ENCODE data around the gene PPARG.
"Not testable (repeated sequence)": the region's sequence is repeated elsewhere in the genome, so short reads cannot be mapped to it uniquely, and the experiment has no call there.

The PPARG gene

DNA sequence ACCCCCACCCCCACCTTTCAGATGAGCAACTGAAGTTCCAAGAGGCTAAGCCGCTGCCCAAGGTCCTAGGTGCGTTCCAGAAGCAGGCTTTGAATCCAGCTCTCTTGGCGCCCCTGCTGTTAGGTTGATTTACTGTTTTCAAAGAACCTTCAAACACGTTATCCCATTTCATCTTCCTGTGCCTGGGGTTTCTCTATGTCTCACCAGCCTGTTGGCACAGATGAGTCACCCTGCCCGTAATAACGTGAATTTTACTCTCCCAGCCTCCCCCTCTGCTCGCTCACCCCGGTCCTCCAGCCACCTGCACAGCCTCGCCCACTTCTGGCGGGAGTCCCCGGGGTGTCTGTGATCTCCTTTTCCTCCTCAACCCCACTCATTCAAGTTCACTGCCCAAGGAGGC, 182.4 kb downstream of the PPARG start:
- no peak for DNase-seq (ENCODE audit: low read depth)
- Histone ChIP-seq H3K4me1 (ENCODE audit: control insufficient read depth, insufficient read depth, low read length) (peaks cover 18% of the 10 kb centered on the region), H3K9me3 (ENCODE audit: control insufficient read depth, low read length) (no peaks in the 10 kb centered on the region), H3K9ac (ENCODE audit: low read length) (no peak overlapping the region), H3K27me3 (replicated peaks; ENCODE audit: control insufficient read depth, insufficient read depth, low read length) (no peaks in the 10 kb centered on the region), H3K4me3 (ENCODE audit: low read length) (no peak overlapping the region), H3K36me3 (ENCODE audit: control insufficient read depth, insufficient read depth, low read length, severe bottlenecking) (no peaks in the 10 kb centered on the region)

- Histone ChIP-seq H3K9me3 (ENCODE audit: control insufficient read depth, low read length) (no peaks in the 10 kb centered on the region), H3K4me1 (ENCODE audit: control insufficient read depth, insufficient read depth, low read length) (peaks cover 27% of the 10 kb centered on the region), H3K27me3 (replicated peaks; ENCODE audit: control insufficient read depth, insufficient read depth, low read length) (no peaks in the 10 kb centered on the region), H3K4me3 (ENCODE audit: low read length) (no peak overlapping the region), H3K9ac (ENCODE audit: low read length) (no peak overlapping the region), H3K36me3 (ENCODE audit: control insufficient read depth, insufficient read depth, low read length, severe bottlenecking) (no peaks in the 10 kb centered on the region)
- no peak for DNase-seq (ENCODE audit: low read depth)
These were observed 183.2 kb downstream of the PPARG start for GRCh38 chr3:12472000-12472610.

- no peak overlapping the region for H3K9ac ChIP-seq (ENCODE audit: low read length)
- no peaks in the 10 kb centered on the region for H3K27me3 ChIP-seq (replicated peaks; ENCODE audit: control insufficient read depth, insufficient read depth, low read length)
- no peaks in the 10 kb centered on the region for H3K9me3 ChIP-seq (ENCODE audit: control insufficient read depth, low read length)
- no peak overlapping the region for H3K4me3 ChIP-seq (ENCODE audit: low read length)
- DNase-seq (ENCODE audit: low read depth): no peak
- H3K4me1 ChIP-seq (ENCODE audit: control insufficient read depth, insufficient read depth, low read length): peaks cover 29% of the 10 kb centered on the region
- H3K36me3 ChIP-seq (ENCODE audit: control insufficient read depth, insufficient read depth, low read length, severe bottlenecking): no peaks in the 10 kb centered on the region
These were observed 183.9 kb downstream of the PPARG start for GRCh38 chr3:12472796-12473195.

- Histone ChIP-seq H3K9ac (ENCODE audit: low read length) (no peak overlapping the region), H3K4me1 (ENCODE audit: control insufficient read depth, insufficient read depth, low read length) (peaks cover 29% of the 10 kb centered on the region), H3K36me3 (ENCODE audit: control insufficient read depth, insufficient read depth, low read length, severe bottlenecking) (no peaks in the 10 kb centered on the region), H3K9me3 (ENCODE audit: control insufficient read depth, low read length) (no peaks in the 10 kb centered on the region), H3K27me3 (replicated peaks; ENCODE audit: control insufficient read depth, insufficient read depth, low read length) (no peaks in the 10 kb centered on the region), H3K4me3 (ENCODE audit: low read length) (no peak overlapping the region)
- no peak for DNase-seq (ENCODE audit: low read depth)
These were observed 184.6 kb downstream of the PPARG start for GRCh38 chr3:12473511-12473910.

DNA sequence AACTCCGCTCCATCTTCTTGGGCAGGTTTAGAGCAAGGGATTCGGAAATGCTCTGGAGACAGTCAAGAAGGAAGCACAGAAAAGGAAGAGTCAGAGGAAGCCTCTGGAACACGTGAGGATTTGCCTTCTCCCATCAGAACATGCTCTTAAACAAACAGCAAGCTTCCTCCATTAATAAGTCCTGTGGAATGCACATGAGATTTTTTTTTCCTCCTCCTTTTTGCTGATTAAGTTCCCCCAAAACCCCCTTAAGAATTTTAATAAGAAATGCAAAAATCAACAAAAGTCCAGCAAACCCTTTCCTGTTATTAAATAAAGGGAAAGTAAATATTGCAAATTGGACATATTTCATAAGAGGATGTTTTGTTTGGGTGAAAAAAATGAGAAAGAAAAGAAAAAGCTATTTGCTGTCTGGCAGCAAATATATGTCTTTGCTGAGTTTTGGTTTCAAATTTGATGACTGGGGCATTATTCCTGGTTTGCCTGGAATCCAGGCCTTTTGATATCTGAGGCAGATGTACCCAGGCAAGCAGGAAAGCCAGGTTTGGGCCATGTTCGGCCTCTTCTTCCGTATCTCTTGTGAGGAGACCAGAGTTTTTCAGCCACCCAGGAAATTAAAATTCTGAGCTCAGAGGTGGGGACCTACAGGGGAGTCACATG, 187.5 kb downstream of the PPARG start:
- Histone ChIP-seq H3K4me3 (ENCODE audit: low read length) (no peak overlapping the region), H3K27me3 (replicated peaks; ENCODE audit: control insufficient read depth, insufficient read depth, low read length) (no peaks in the 10 kb centered on the region), H3K36me3 (ENCODE audit: control insufficient read depth, insufficient read depth, low read length, severe bottlenecking) (no peaks in the 10 kb centered on the region), H3K9ac (ENCODE audit: low read length) (peak overlapping the region; percentile 62), H3K4me1 (ENCODE audit: control insufficient read depth, insufficient read depth, low read length) (peaks cover 35% of the 10 kb centered on the region), H3K9me3 (ENCODE audit: control insufficient read depth, low read length) (no peaks in the 10 kb centered on the region)
- DNase-seq (ENCODE audit: low read depth): peak; percentile 56

DNA sequence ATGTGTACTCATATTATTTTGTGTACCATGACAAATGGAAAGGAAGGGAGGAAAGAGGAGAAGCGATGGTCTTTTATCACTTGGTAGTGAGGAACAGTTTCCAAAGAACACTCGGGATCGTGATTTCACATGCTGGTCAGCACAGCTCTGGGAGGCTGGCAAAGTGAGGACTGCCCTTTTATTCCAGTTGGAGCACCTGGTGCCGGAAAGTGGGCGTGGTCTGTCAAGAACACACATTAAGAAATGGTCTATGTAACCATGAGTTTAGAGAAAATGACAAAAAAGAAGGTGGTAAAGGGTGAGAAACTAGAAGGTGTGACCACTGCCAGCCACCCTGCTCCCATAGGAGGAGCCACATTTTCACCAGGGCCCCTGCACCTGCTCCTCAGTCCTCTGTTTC, 188.4 kb downstream of the PPARG start:
- no peaks in the 10 kb centered on the region for H3K27me3 ChIP-seq (replicated peaks; ENCODE audit: control insufficient read depth, insufficient read depth, low read length)
- H3K9me3 ChIP-seq (ENCODE audit: control insufficient read depth, low read length): no peaks in the 10 kb centered on the region
- no peak overlapping the region for H3K4me3 ChIP-seq (ENCODE audit: low read length)
- no peaks in the 10 kb centered on the region for H3K36me3 ChIP-seq (ENCODE audit: control insufficient read depth, insufficient read depth, low read length, severe bottlenecking)
- peaks cover 35% of the 10 kb centered on the region for H3K4me1 ChIP-seq (ENCODE audit: control insufficient read depth, insufficient read depth, low read length)
- no peak overlapping the region for H3K9ac ChIP-seq (ENCODE audit: low read length)
- DNase-seq (ENCODE audit: low read depth): no peak

DNA sequence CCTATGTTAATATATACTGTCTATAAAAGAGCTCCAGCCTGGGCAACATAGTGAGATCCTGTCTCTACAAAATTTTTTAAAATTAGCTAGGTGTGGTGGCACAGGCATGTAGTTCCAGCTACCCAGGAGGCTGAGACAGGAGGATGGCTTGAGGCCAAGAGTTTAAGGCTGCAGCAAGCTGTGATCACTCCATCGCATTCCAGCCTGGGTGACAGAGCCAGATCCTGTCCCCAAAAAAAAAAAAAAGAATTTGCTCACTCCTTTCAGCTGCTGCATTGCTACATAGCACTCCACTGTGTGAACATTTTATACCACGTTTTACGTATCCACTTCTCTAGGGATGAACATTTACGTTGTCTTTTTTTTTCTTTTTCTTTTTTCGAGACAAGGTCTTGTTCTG, 189.5 kb downstream of the PPARG start:
- Histone ChIP-seq H3K9ac (ENCODE audit: low read length) (peak overlapping the region; percentile 13), H3K27me3 (replicated peaks; ENCODE audit: control insufficient read depth, insufficient read depth, low read length) (no peaks in the 10 kb centered on the region), H3K4me1 (ENCODE audit: control insufficient read depth, insufficient read depth, low read length) (peaks cover 34% of the 10 kb centered on the region), H3K36me3 (ENCODE audit: control insufficient read depth, insufficient read depth, low read length, severe bottlenecking) (no peaks in the 10 kb centered on the region), H3K4me3 (ENCODE audit: low read length) (no peak overlapping the region), H3K9me3 (ENCODE audit: control insufficient read depth, low read length) (no peaks in the 10 kb centered on the region)
- no peak for DNase-seq (ENCODE audit: low read depth)

DNA sequence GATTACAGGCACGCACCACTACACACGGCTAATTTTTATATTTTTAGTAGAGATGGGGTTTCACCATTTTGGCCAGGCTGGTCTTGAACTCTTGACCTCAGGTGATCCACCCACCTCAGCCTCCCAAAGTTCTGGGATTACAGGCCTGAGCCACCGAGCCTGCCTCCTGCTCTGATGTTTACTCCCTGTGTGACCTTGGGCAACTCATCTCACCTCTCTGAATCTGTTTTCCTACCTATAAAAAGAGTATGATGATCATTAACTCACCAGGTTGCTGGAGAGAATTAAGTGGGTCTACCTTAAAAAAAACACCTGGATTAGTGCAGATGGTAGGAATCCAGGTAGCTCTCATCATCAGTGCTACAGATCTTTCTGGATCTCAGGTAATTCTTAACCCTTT, 190.3 kb downstream of the PPARG start:
- H3K9me3 ChIP-seq (ENCODE audit: control insufficient read depth, low read length); H3K4me3 ChIP-seq (ENCODE audit: low read length); DNase-seq (ENCODE audit: low read depth); H3K27me3 ChIP-seq (replicated peaks; ENCODE audit: control insufficient read depth, insufficient read depth, low read length); H3K36me3 ChIP-seq (ENCODE audit: control insufficient read depth, insufficient read depth, low read length, severe bottlenecking): not testable (repeated sequence)
- H3K4me1 ChIP-seq (ENCODE audit: control insufficient read depth, insufficient read depth, low read length): peaks cover 34% of the 10 kb centered on the region
- peak overlapping the region; percentile 52 for H3K9ac ChIP-seq (ENCODE audit: low read length)

- Histone ChIP-seq H3K9me3 (ENCODE audit: control insufficient read depth, low read length) (no peaks in the 10 kb centered on the region), H3K4me1 (ENCODE audit: control insufficient read depth, insufficient read depth, low read length) (peaks cover 35% of the 10 kb centered on the region), H3K36me3 (ENCODE audit: control insufficient read depth, insufficient read depth, low read length, severe bottlenecking) (no peaks in the 10 kb centered on the region), H3K27me3 (replicated peaks; ENCODE audit: control insufficient read depth, insufficient read depth, low read length) (no peaks in the 10 kb centered on the region), H3K4me3 (ENCODE audit: low read length) (no peak overlapping the region), H3K9ac (ENCODE audit: low read length) (peak overlapping the region; percentile 52)
- DNase-seq (ENCODE audit: low read depth): peak; percentile 74
These were observed 191.1 kb downstream of the PPARG start for GRCh38 chr3:12479919-12480427.

DNA sequence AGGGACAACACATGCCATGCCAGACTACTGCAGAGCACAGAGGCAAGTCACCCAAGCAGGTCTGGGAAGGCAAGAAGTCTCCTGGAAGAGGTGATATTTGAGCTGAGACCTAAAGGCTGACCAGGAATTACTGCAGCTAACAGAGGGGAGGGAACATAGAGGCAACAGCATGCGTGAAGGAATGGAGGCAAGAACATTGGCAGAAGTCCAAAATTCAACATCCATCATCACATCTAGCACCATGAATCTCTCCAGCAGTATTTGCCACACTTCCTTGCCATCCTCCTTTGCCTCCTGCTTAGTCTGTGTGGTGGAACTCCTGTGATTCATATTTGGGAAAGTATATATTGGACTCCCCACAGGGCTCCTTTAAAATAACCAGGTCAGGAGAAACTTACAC, 194.5 kb downstream of the PPARG start:
- Histone ChIP-seq H3K27me3 (replicated peaks; ENCODE audit: control insufficient read depth, insufficient read depth, low read length) (no peaks in the 10 kb centered on the region), H3K36me3 (ENCODE audit: control insufficient read depth, insufficient read depth, low read length, severe bottlenecking) (no peaks in the 10 kb centered on the region), H3K9me3 (ENCODE audit: control insufficient read depth, low read length) (no peaks in the 10 kb centered on the region), H3K4me3 (ENCODE audit: low read length) (peak overlapping the region; percentile 89), H3K9ac (ENCODE audit: low read length) (peak overlapping the region; percentile 92), H3K4me1 (ENCODE audit: control insufficient read depth, insufficient read depth, low read length) (peaks cover 23% of the 10 kb centered on the region)
- DNase-seq (ENCODE audit: low read depth): no peak

DNA sequence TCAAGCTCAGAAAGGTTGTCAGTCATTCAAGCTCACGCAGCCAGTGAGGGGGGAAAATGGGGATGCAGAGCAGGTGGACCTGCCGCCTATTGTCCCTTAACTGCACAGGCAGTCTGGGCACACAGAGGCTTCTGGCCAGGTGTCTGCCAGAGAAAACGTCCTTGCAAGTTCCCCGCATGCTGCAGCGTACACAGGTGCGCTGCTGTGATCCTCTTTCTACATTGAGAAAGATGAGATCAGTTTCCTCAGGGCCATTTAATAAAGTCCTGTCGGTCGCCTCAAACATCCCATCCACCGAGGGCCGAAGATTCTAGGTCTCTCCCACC, 195.0 kb downstream of the PPARG start:
- Histone ChIP-seq H3K36me3 (ENCODE audit: control insufficient read depth, insufficient read depth, low read length, severe bottlenecking) (no peaks in the 10 kb centered on the region), H3K4me3 (ENCODE audit: low read length) (peak overlapping the region; percentile 89)
- DNase-seq (ENCODE audit: low read depth): no peak

More for the DNA sequence above, 195.0 kb downstream of the PPARG start:
- Histone ChIP-seq H3K4me1 (ENCODE audit: control insufficient read depth, insufficient read depth, low read length) (peaks cover 23% of the 10 kb centered on the region), H3K9me3 (ENCODE audit: control insufficient read depth, low read length) (no peaks in the 10 kb centered on the region), H3K27me3 (replicated peaks; ENCODE audit: control insufficient read depth, insufficient read depth, low read length) (no peaks in the 10 kb centered on the region), H3K9ac (ENCODE audit: low read length) (peak overlapping the region; percentile 92)

Measured in adipocyte (in vitro differentiated cells).